Brain microvascular endothelial cell (primary cell): ENCODE results near the gene TAS2R38.
A peak's percentile ranks its signal among the peaks of the same experiment; 100 is the strongest.

Experiments
- DNase-seq: peaks from one replicate; pipeline ENCODE4 v3.0.0-alpha.2; 2020
- H3K27ac ChIP-seq: fragments of 250-450 bp; sonication (Bioruptor Pico); 2 replicates; pipeline ENCODE4 v1.5.1; 2020; ENCODE audit warnings: mild to moderate bottlenecking, moderate library complexity
- H3K27me3 ChIP-seq: fragments of 250-450 bp; sonication (Bioruptor Pico); replicated peaks from 2 replicates; pipeline ENCODE4 v1.5.1; 2020; ENCODE audit warnings: mild to moderate bottlenecking
- H3K36me3 ChIP-seq: fragments of 250-450 bp; sonication (Bioruptor Pico); replicated peaks from 2 replicates; pipeline ENCODE4 v1.5.1; 2020; ENCODE audit warnings: mild to moderate bottlenecking
- H3K4me3 ChIP-seq: 2 replicates; pipeline ENCODE4 v1.5.1; 2011; ENCODE audit warnings: low read depth, mild to moderate bottlenecking, control low read depth, low read length, moderate library complexity
- CTCF ChIP-seq: IDR thresholded peaks from 2 replicates; pipeline ENCODE4 v1.5.1; 2011; ENCODE audit warnings: low read depth, mild to moderate bottlenecking, moderate library complexity, low read length, control low read depth, inconsistent platforms; ENCODE audit errors: missing control alignments
- in situ Hi-C: cut with HindIII; loops from 2 replicates; pipeline ENCODE4 v1.10.0; 2017; ENCODE audit warnings: low sequenced_read_pairs, low pct_ligation_motif_present

TAS2R38 gene

GRCh38 chr7:141979568-141979967 lies 6.0 kb upstream of the TAS2R38 start:
- Histone ChIP-seq H3K27ac (no peak overlapping the region), H3K4me3 (no peak overlapping the region), H3K36me3 (no peaks in the 10 kb centered on the region), H3K27me3 (no peaks in the 10 kb centered on the region)
- DNase-seq = no peak
- TF ChIP-seq CTCF = no peak
- in situ Hi-C loops = no loop called here

GRCh38 chr7:141978351-141978750 lies 4.8 kb upstream of the TAS2R38 start:
- in situ Hi-C loops = no loop called here
- Histone ChIP-seq H3K4me3 (no peak overlapping the region), H3K27ac (no peak overlapping the region), H3K36me3 (no peaks in the 10 kb centered on the region), H3K27me3 (no peaks in the 10 kb centered on the region)
- DNase-seq = no peak
- TF ChIP-seq CTCF = no peak

GRCh38 chr7:141976524-141977245 lies 3.1 kb upstream of the TAS2R38 start:
- Histone ChIP-seq H3K27me3 (no peaks in the 10 kb centered on the region), H3K27ac (no peak overlapping the region), H3K4me3 (no peak overlapping the region), H3K36me3 (no peaks in the 10 kb centered on the region)
- no peak for DNase-seq
- in situ Hi-C loops = no loop called here
- no peak for TF ChIP-seq CTCF

- peak; percentile 95 for TF ChIP-seq CTCF
- in situ Hi-C loops = no loop called here
- Histone ChIP-seq H3K27me3 (no peaks in the 10 kb centered on the region), H3K4me3 (peak overlapping the region; percentile 36), H3K27ac (no peak overlapping the region), H3K36me3 (no peaks in the 10 kb centered on the region)
- DNase-seq = peak; percentile 57
Observed at GRCh38 chr7:141975806-141976523, 2.4 kb upstream of the TAS2R38 start.

GRCh38 chr7:141974831-141975230 lies 1.3 kb upstream of the TAS2R38 start:
- peak; percentile 20 for DNase-seq
- no peaks in the 10 kb centered on the region for H3K36me3 ChIP-seq
- H3K27me3 ChIP-seq = no peaks in the 10 kb centered on the region
- peak; percentile 51 for TF ChIP-seq CTCF
- in situ Hi-C loops = no loop called here
- no peak overlapping the region for H3K27ac ChIP-seq
- no peak overlapping the region for H3K4me3 ChIP-seq
